Kidney (tissue), 14 donors: ENCODE data around the gene GRM2. TPM values are rescaled to one million over a fixed set of nuclear protein-coding genes. Genes with fewer than 3 reads are reported as not detected.

Experiments
- DNase-seq, 5 donors: peaks; one replicate each; pipeline ENCODE4 v3.0.0-alpha.2; 2013 to 2020
- FAIRE-seq: peaks from 2 replicates; lab custom pipeline; 2012; peaks lifted over from hg19 to GRCh38; lab: Jason Lieb, UNC
- H3K27ac ChIP-seq, 2 donors: one replicate each; pipeline ENCODE4 v1.7.0; 2013; ENCODE audit warnings: low read depth in 2 of 2, low read length in 2 of 2, inconsistent platforms in 1 of 2
- H3K27me3 ChIP-seq: one replicate; pipeline ENCODE4 v1.7.1; 2013; ENCODE audit warnings: low read length, inconsistent platforms; ENCODE audit not compliant: control insufficient read depth, insufficient read depth
- H3K36me3 ChIP-seq, 3 donors: one replicate each; pipeline versions ENCODE4 v1.7.0 to v1.7.1; 2013; ENCODE audit warnings: low read length in 3 of 3, control low read depth in 1 of 3, inconsistent platforms in 1 of 3; ENCODE audit not compliant: insufficient read depth in 3 of 3, control insufficient read depth in 2 of 3
- H3K4me1 ChIP-seq, 3 donors: one replicate each; pipeline versions ENCODE4 v1.7.0 to v1.7.1; 2013; ENCODE audit warnings: low read length in 3 of 3, inconsistent platforms in 1 of 3, low read depth in 1 of 3; ENCODE audit not compliant: control insufficient read depth in 2 of 3, insufficient read depth in 2 of 3
- H3K4me3 ChIP-seq, 3 donors: one replicate each; pipeline versions ENCODE4 v1.7.0 to v1.8.1; 2013; ENCODE audit warnings: low read length in 3 of 3, control low read depth in 1 of 3, inconsistent platforms in 1 of 3
- H3K9ac ChIP-seq, 3 donors: one replicate each; pipeline versions ENCODE4 v1.7.0 to v1.7.1; 2013; ENCODE audit warnings: low read length in 3 of 3, control low read depth in 1 of 3, inconsistent platforms in 1 of 3
- H3K9me3 ChIP-seq, 3 donors: one replicate each; pipeline versions ENCODE4 v1.7.0 to v1.7.1; 2013; ENCODE audit warnings: low read length in 3 of 3, control low read depth in 1 of 3, inconsistent platforms in 1 of 3; ENCODE audit not compliant: control insufficient read depth in 2 of 3, insufficient read depth in 1 of 3
- intact Hi-C: fragments of 100-400 bp; cut with DNase I; formaldehyde crosslinking; loops from one replicate; pipeline ENCODE4 v1.11.1; 2022
- polyA plus RNA-seq: library from polyadenylated mRNA; stranded (reverse); fragments of 350-450 nt; fragmentation: Illumina TruSeq; extraction: RNeasy Lipid Tissue Mini Kit (QIAGEN cat#74804); gene quantifications from one replicate; pipeline ENCODE4 v1.2.3, GENCODE V29; 2014; ENCODE audit warnings: low read depth, low replicate concordance; ENCODE audit not compliant: insufficient read depth
- total RNA-seq: library from RNA; stranded (reverse); fragmentation: NEBNext Ultra II Directional; extraction: Animal tissue kit (Norgen Biotek cat#: 25700); gene quantifications from one replicate; pipeline ENCODE4 v1.2.1, GENCODE V29; 2021
- TF ChIP-seq, protein P1 (sequence below): IDR thresholded peaks from 3 replicates; pipeline ENCODE4 v1.5.1; 2012; ENCODE audit warnings: mild to moderate bottlenecking, moderate library complexity, borderline replicate concordance; ENCODE audit not compliant: insufficient read depth; ENCODE audit errors: extremely low read depth
- donor health status: control.
- donor health status: control.
- donor health status: control.
- donor health status: control.
- donor health status: control.
- donor health status: DM: yes; HTN: yes; CAD: no.
- donor health status: Normal renal cell carcinoma (clear cell type).

The GRM2 gene
- total and polyA plus RNA-seq, 2 donors from 2014 or later: 0.57 TPM; not detected in 1

GRCh38 chr3:51759203-51759602 lies 52.3 kb downstream of the GRM2 start:
- no peak overlapping the region for H3K4me3 ChIP-seq
- no peak for DNase-seq
- no peak overlapping the region for H3K27ac ChIP-seq
- no peak overlapping the region for H3K9ac ChIP-seq
- peaks cover 0 to 5% (median 0%) of the 10 kb centered on the region in 3 donors for H3K4me1 ChIP-seq
- peaks cover 0 to 13% (median 4%) of the 10 kb centered on the region in 3 donors for H3K9me3 ChIP-seq
- H3K36me3 ChIP-seq: no peaks in the 10 kb centered on the region
- no peaks in the 10 kb centered on the region for H3K27me3 ChIP-seq
- intact Hi-C loops: no loop called here
- FAIRE-seq: no peak
- TF ChIP-seq, protein P1, sequence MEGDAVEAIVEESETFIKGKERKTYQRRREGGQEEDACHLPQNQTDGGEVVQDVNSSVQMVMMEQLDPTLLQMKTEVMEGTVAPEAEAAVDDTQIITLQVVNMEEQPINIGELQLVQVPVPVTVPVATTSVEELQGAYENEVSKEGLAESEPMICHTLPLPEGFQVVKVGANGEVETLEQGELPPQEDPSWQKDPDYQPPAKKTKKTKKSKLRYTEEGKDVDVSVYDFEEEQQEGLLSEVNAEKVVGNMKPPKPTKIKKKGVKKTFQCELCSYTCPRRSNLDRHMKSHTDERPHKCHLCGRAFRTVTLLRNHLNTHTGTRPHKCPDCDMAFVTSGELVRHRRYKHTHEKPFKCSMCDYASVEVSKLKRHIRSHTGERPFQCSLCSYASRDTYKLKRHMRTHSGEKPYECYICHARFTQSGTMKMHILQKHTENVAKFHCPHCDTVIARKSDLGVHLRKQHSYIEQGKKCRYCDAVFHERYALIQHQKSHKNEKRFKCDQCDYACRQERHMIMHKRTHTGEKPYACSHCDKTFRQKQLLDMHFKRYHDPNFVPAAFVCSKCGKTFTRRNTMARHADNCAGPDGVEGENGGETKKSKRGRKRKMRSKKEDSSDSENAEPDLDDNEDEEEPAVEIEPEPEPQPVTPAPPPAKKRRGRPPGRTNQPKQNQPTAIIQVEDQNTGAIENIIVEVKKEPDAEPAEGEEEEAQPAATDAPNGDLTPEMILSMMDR: no peak

Other genes with a start within 250 kb of the GRM2 start
- gene DCAF1, start 207.1 kb upstream of the GRM2 start, total RNA-seq: 23.1 TPM
- 8.1 TPM for gene DCAF1, start 207.1 kb upstream of the GRM2 start, polyA plus RNA-seq
- gene RAD54L2, start 168.3 kb upstream of the GRM2 start, total RNA-seq: 29.5 TPM
- 3.3 TPM for gene RAD54L2, start 168.3 kb upstream of the GRM2 start, polyA plus RNA-seq
- 68.0 TPM for gene TEX264, start 35.8 kb upstream of the GRM2 start, total RNA-seq
- 208 TPM for gene TEX264, start 35.8 kb upstream of the GRM2 start, polyA plus RNA-seq
- not detected for gene IQCF6, start 72.2 kb downstream of the GRM2 start, total RNA-seq
- not detected for gene IQCF6, start 72.2 kb downstream of the GRM2 start, polyA plus RNA-seq
- gene IQCF2, start 154.5 kb downstream of the GRM2 start, total RNA-seq: not detected
- gene IQCF2, start 154.5 kb downstream of the GRM2 start, polyA plus RNA-seq: not detected
- gene IQCF5, start 168.5 kb downstream of the GRM2 start, total RNA-seq: not detected
- gene IQCF5, start 168.5 kb downstream of the GRM2 start, polyA plus RNA-seq: not detected
- not detected for gene IQCF1, start 196.3 kb downstream of the GRM2 start, total RNA-seq
- gene IQCF1, start 196.3 kb downstream of the GRM2 start, polyA plus RNA-seq: not detected
- 18.6 TPM for gene RRP9, start 234.8 kb downstream of the GRM2 start, total RNA-seq
- 17.8 TPM for gene RRP9, start 234.8 kb downstream of the GRM2 start, polyA plus RNA-seq
- 28.5 TPM for gene PARP3, start 235.3 kb downstream of the GRM2 start, total RNA-seq
- gene PARP3, start 235.3 kb downstream of the GRM2 start, polyA plus RNA-seq: 30.1 TPM
- gene GPR62, start 248.3 kb downstream of the GRM2 start, total RNA-seq: 0.09 TPM
- 0.41 TPM for gene GPR62, start 248.3 kb downstream of the GRM2 start, polyA plus RNA-seq